Gastrocnemius medialis (tissue), 4 donors: ENCODE data around the gene CIPC.

Experiments
- POLR2A ChIP-seq, 2 donors: fragments of 450-650 bp; IDR thresholded peaks; one replicate each; pipeline ENCODE4 v1.6.1; 2017; ENCODE audit warnings: antibody characterized with exemption in 2 of 2, mild to moderate bottlenecking in 2 of 2, moderate library complexity in 2 of 2
- TF ChIP-seq, protein P1 (sequence below), 5 experiments: fragments of 450-650 bp in 3 of 5; fragments of 200-600 bp in 2 of 5; sonication (generic) in 2 of 5; IDR thresholded peaks in 4 of 5; conservative IDR thresholded peaks in 1 of 5; 1 replicate in 4 of 5; 2 replicates in 1 of 5; pipeline ENCODE4 v1.5.1; 2016 to 2019; ENCODE audit warnings: antibody characterized with exemption in 5 of 5, mild to moderate bottlenecking in 3 of 5, moderate library complexity in 3 of 5

DNA sequence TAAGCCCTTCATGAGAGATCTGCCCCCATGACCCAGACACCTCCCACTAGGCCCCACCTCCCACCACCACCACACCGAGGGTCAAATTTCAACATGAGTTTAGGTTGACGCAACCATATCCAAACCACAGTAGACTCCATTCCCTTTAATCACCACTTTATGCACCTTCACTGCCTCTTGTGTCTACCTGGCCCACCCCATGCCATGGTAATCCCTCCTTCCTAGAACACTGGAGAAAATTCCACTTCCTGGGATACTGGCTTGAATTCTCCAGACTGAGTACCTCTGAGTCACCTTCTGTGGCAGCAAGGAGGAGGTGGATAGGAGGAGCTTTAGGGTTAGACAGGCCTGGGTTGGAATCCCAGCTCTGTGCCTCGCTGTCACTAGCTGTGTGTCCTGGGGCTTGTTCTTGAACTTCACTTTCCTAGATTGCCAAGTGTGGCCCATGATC is 26.1 kb upstream of the CIPC start:
- TF ChIP-seq, protein P1, sequence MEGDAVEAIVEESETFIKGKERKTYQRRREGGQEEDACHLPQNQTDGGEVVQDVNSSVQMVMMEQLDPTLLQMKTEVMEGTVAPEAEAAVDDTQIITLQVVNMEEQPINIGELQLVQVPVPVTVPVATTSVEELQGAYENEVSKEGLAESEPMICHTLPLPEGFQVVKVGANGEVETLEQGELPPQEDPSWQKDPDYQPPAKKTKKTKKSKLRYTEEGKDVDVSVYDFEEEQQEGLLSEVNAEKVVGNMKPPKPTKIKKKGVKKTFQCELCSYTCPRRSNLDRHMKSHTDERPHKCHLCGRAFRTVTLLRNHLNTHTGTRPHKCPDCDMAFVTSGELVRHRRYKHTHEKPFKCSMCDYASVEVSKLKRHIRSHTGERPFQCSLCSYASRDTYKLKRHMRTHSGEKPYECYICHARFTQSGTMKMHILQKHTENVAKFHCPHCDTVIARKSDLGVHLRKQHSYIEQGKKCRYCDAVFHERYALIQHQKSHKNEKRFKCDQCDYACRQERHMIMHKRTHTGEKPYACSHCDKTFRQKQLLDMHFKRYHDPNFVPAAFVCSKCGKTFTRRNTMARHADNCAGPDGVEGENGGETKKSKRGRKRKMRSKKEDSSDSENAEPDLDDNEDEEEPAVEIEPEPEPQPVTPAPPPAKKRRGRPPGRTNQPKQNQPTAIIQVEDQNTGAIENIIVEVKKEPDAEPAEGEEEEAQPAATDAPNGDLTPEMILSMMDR (IDR thresholded peaks at IDR 0.05 in 4 of 5, conservative IDR thresholded peaks at IDR 0.05 in 1 of 5), result no peak
- no peak for TF ChIP-seq POLR2A (IDR thresholded peaks at IDR 0.05)
